ENCODE results near the gene MRPL27. TPM values are rescaled to one million over a fixed set of nuclear protein-coding genes. Genes with fewer than 3 reads are reported as not detected.
A peak's percentile ranks its signal among the peaks of the same experiment; 100 is the strongest.
"Not testable (repeated sequence)": the region's sequence is repeated elsewhere in the genome, so short reads cannot be mapped to it uniquely, and the experiment has no call there.

The MRPL27 gene
- total RNA-seq, 1 experiment from 2014 or later = 62.3 TPM

DNA sequence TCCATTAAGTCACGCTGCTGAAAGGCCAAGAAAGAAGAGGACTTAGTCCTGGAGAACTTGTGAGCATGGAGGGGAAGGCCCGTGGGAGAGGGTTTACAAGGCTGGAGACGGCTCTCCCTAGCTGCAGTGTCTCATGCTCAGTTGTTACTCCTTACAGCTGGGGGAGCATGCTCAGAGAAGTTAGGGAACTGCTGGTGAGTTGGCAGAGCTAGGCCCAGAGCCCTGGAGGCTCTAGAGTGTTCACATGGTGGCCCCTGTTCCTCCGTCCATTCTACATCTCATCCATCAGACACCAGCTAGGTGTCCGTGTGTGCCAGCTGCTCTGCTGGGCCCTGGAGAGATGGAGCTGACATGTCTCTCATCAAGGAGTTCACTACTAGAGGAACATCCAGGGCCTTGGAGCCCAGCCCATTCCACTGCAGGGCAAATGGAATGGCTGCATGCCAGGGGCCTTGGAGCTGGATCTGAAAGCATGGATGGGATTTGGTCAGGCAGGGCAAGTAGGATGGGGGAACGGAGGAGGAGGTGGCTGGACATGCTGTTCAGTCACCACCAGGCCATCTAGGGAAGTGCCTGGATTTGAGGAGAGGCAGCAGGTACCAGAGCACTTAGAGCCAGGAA, 20.8 kb downstream of the MRPL27 start:
- in situ Hi-C loops (cut with HindIII; ENCODE audit: low pct_unique_long_range_greater_than_20kb, low sequenced_read_pairs) = no loop called here
- DNase-seq (ENCODE audit: low read depth) = no peak

DNA sequence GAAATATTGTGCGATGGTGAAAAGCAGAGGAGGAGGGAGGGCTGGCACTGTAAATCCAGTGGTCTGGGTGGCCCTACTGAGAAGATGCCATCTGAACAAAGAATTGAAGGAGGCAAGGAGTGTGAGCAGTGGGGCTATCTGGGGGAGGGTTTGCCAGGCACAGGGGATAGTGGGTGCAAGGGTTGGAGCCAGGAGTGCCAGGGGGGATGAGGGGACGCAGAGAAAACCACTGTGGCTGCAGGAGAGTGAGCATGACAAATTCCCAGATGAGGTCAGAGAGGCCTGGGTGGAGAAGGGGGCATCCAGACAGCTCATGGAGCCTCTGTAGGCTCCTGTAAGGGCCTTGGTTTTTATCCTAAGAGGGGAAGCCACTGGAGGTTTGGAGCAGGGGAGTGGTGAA, 22.3 kb downstream of the MRPL27 start:
- no peak for DNase-seq (ENCODE audit: low read depth)
- in situ Hi-C loops (cut with HindIII; ENCODE audit: low pct_unique_long_range_greater_than_20kb, low sequenced_read_pairs) = no loop called here

DNA sequence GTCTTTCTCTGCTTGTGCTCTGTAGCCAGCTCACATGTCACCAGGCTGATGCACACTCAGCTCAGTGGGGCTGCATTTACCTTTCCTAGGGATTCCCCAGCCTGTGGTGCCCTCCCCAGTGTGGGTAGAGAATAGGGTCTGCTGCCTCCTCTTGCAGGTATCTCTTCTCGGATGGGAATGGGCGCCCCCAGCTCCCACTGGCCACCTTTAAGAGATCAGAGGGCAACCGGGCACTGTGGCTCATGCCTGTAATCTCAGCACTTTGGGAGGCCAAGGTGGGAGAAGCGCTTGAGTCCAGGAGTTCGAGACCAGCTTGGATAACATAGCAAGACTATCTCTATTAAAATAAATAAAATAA, 23.8 kb downstream of the MRPL27 start:
- DNase-seq (ENCODE audit: low read depth) = no peak
- in situ Hi-C loops (cut with HindIII; ENCODE audit: low pct_unique_long_range_greater_than_20kb, low sequenced_read_pairs) = no loop called here

DNA sequence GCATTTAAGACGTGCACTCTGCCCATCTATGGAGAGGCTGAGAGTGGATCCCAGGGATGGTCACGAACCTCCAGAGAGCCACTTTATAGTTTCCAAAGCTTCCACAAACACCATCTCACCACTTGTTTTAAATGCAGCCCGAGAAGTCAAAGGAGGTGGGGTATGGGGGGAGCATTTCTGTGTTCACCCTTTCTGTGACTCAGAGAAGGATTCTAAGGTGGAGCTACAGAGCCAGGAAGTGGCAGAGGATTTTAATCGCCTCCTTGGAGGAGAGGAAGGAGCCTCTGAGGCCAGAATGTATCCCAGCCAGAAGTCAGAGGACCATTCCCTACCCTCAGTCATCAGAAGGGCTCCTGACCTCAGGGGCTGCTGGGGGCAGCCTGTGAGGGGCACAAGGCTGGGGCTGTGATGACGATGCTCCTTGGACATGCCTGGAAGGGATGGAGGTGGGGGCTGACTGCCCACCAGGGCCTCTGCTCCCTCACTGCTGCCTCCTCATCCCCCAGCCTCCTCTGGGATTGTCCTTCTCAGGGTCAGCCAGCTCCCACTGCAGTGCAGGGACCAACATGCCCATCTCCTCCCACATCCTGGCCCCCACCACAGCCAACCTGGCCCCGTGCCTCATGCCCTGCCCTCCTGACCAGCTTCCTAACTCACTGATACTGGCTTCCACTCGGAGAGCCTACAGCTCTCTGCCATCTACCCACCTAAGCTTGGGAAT, 24.3 kb downstream of the MRPL27 start:
- DNase-seq (ENCODE audit: low read depth) = no peak
- in situ Hi-C loops (cut with HindIII; ENCODE audit: low pct_unique_long_range_greater_than_20kb, low sequenced_read_pairs) = no loop called here

DNA sequence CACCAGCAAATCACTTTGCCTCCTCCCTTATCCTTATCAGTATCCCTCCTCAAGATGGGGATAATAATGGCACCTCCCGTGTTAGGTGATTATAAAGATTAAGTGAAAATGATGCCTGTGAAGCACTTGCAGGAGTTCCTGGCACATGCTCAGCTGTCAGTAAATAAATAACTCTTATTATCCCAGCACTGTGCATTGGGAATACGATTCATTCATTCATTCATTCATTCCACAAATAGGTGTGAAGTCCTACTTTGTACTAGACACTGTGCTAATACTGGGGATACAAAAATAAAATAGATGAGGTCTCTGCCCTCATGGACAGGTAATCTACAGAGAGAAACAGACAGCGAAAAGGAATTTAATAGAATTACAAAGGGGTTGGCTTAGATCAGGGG, 25.1 kb downstream of the MRPL27 start:
- in situ Hi-C loops (cut with HindIII; ENCODE audit: low pct_unique_long_range_greater_than_20kb, low sequenced_read_pairs) = no loop called here
- DNase-seq (ENCODE audit: low read depth) = no peak

DNA sequence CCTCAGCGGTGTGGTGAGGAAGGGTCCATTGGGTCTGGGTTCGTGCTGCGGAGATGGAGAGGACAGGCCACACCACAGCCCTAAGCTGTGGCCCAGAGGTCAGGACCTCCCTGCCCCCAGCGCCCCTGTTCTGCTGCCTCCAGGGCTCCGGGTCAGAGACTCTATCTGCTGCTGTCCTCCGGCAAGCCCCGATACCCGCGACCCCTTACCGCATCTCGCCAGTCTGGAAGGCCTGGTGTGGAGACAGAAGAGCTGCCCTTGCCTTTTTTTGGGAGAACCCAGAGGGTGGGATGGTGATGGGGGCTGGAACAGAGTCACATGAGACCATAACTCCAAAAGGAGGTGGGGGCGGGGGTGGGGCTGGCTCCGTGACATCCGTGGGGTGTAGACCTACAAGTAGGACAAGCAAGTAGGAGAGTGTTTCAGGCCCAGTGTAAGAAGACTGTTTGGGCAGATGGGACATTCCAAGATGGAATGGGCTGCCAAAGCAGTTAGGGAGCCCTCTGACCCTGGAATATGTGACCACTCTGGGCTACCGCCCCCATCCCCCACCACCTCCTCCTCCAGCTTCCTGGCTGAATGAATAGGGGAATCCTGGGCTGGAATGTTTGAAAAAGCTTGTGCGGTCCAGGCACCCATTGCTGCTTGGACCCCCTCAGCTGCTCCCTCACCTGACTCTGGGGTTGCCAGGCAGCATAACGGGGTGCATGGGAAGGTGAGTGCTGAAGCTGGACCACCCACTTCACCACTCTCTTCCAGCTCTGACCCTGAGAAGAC, 25.7 kb downstream of the MRPL27 start:
- DNase-seq (ENCODE audit: low read depth) = no peak
- in situ Hi-C loops (cut with HindIII; ENCODE audit: low pct_unique_long_range_greater_than_20kb, low sequenced_read_pairs) = no loop called here

DNA sequence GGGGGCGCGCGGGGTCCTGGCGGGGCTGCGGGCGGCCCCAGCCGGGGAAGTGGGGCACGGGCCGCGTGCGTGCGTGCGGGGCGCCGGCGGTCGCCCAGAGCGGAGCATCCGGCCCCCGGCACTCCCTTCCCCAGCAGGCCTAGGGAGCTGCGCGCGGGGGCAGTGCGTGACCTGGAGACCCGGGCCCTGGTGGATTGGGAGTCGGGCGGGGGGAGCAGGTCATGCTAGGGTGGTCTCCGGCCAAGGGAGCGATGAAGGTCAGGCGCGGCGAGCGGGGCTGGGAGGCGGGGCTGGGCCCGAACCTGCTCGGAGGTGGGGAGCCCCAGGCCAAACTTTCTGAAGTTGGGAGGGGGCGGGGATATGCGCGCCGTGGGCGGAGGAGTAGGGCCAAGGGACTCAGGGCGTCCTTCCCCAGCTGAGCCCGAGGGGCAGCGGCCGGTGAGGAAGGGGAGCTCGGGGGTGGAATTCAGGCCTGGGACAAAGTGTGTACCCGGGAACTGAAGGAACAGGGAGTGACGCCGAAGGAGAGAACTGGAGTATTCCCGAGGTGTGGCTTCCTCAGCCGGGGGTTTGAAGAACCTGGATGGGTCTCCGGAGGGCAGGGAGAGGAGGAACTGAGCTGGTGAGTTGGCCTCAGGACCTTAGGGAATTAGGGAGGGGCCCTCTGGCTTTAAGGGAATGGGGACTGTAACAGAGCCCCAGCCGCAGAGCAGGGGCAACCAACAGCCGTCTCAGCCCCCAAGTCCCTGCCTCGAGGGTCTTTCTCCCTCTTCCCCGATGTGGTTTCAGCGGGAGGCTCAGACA, 26.5 kb downstream of the MRPL27 start:
- no peak for DNase-seq (ENCODE audit: low read depth)
- in situ Hi-C loops (cut with HindIII; ENCODE audit: low pct_unique_long_range_greater_than_20kb, low sequenced_read_pairs) = no loop called here

DNA sequence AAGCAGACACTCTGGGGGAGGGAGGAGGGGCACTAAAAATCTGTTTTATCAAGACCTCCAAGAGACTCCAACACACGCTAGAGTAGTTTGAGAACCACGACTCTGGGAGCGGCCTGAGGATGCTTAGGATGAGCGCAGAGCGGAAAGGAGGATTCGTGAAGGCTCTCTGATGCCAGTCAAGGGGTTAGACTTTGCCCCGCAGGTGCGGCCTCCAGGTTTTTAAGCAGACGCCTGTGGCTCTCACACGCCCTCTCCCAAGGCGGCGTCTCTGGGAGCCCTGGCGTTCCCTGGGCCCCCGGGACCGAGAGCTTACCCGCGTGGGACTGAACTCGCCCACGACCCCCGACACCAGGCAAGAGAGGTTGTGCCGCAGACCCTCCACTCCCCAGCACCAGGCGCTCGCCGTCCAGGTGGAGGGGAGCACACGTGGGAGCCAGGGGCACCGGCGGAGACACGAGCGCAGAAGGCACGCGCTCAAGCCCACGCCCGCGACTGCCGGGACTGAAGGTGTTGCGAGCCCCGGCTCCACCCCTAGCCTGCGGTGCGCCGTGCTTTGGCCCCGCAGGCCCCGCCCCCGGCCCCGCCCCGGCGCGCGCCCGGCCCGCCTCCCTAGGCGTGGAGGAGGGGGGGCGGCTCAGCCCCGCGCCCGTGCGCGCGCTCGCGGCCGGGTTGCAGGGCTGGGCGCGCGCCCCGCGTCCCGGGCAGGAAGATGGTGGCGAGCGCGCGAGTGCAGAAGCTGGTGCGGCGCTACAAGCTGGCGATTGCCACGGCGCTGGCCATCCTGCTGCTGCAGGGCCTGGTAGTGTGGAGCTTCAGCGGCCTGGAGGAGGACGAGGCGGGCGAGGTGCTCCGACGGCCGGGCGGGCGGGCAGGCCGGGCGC, 27.3 kb downstream of the MRPL27 start, which contains the start of gene XYLT2:
Gene XYLT2 (plus strand): TSS at position 695 of the 881 bp plus-strand sequence. CDS start 15 bp downstream, at position 710.
- DNase-seq (ENCODE audit: low read depth) = peak; percentile 75
- in situ Hi-C loops (cut with HindIII; ENCODE audit: low pct_unique_long_range_greater_than_20kb, low sequenced_read_pairs) = no loop called here

DNA sequence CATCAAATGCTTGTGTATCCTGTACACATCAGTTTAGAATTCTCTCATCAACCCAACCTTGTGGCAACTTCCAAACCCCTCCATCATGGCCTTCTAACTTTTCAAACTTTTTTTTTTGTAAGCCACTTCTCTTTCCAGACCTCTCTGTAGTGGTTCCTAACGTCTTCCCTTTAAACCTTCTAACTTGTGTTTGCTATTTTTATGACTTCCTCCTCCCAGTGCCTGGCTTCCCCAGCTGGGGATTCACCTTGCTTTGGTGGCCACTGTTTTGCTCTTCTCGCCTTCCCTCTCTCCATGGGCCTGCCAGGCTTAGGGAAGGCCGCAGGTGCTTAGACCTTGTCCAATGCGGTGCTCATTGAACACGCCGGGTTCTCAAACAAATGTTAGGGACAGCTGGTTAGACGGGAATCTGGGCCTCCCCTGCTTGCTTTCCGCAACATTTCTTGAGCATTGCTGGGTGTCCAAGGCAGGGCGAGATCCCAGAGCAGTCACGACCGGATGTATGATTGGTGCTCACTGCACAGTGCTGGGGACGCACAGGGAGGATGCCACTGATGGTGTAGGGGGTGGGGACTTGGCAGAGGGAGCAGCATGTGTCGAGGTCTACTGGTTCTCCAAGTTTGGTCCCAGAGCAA, 28.1 kb downstream of the MRPL27 start:
- DNase-seq (ENCODE audit: low read depth) = no peak
- in situ Hi-C loops (cut with HindIII; ENCODE audit: low pct_unique_long_range_greater_than_20kb, low sequenced_read_pairs) = no loop called here

DNA sequence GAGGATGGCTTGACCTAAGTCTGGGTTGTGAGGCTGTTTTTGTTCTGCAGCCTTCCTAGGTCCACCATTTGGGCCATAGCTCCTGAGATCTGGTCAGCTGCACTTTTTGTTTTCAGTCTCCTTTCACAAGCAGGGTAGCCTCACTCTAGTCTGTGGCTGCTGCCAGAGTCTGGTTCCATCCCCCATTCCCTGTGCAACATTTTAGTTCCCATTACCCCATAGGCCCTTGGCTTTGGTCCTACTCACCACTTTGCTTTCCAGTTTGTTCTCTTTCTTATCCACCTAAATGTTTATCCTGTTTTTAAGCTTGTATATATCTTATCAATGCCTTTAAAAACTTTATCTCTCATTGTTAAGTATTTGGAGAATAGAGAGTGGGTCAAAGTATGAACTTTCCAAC, 33.6 kb downstream of the MRPL27 start:
- no peak for DNase-seq (ENCODE audit: low read depth)
- in situ Hi-C loops (cut with HindIII; ENCODE audit: low pct_unique_long_range_greater_than_20kb, low sequenced_read_pairs) = no loop called here

DNA sequence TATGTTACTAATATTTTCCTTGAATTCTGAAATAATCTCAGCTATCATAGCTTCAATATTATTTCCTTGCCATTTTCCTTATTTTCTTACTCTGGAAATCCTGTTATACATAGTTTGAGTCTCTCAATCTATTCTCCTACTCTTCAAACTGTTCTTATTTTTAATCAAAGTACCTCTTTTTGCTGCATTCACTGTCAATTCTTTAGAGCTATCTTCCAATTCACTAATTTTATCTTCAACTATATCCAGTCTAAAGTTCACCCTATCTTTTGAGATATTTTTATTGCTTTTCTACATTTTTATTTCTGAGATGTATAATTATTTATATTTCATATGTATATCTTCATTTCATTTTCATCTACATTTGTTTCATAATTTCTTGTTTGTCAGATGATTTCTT, 34.3 kb downstream of the MRPL27 start:
- in situ Hi-C loops (cut with HindIII; ENCODE audit: low pct_unique_long_range_greater_than_20kb, low sequenced_read_pairs) = no loop called here
- DNase-seq (ENCODE audit: low read depth) = no peak

DNA sequence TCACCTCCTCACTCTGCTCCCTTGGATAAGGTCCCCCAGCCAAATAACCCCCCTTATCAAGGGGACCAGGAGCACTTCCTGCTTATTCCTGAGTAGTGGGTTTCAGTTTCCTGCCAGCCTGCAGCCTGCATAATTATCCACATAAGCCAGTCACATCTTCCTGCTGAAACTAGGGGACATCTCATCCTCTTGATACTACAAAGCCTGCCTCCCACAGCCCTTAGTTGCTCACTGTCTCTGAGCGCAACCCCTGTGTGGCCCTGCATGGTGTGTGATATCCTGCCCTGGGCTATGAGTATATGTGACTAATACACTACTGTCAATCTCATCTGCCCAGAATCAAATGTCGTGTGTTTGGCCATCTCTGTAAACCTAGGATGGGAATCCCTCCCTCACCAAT, 35.0 kb downstream of the MRPL27 start:
- no peak for DNase-seq (ENCODE audit: low read depth)
- in situ Hi-C loops (cut with HindIII; ENCODE audit: low pct_unique_long_range_greater_than_20kb, low sequenced_read_pairs) = no loop called here

DNA sequence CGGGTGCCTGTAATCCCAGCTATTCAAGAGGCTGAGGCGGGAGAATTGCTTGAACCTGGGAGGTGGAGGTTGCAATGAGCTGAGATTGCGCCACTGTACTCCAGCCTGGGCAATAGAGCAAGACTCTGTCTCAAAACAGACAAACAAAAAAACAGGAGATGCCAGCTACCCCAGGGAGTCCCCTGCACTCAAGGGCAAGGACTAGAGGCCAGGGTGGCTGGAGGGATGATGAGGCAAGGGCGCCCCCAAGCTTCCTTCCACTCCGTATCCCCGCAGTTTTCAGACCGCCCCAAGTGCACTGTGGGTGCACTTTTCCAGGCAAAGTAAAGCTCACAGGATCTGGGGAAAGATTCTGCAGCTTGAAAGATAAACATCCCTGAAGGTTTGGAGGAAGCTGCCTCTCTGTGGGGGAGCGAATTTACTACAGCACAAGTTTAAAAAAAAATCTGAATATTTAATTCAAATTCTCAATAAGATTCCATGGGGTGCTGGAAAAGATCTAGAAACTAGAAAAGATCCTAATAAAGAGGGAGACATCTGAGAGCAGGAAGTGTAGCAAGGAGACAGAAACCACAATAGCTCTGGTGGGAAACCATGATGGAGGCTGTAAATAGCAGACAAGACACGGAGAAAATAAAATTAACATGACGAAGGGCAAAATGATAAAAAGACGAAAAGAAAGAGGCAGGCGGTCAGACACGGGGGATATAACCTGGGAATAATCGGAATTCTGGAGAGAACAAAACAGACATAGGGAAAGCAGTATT, 39.5 kb downstream of the MRPL27 start:
- DNase-seq (ENCODE audit: low read depth); in situ Hi-C loops (cut with HindIII; ENCODE audit: low pct_unique_long_range_greater_than_20kb, low sequenced_read_pairs): not testable (repeated sequence)

DNA sequence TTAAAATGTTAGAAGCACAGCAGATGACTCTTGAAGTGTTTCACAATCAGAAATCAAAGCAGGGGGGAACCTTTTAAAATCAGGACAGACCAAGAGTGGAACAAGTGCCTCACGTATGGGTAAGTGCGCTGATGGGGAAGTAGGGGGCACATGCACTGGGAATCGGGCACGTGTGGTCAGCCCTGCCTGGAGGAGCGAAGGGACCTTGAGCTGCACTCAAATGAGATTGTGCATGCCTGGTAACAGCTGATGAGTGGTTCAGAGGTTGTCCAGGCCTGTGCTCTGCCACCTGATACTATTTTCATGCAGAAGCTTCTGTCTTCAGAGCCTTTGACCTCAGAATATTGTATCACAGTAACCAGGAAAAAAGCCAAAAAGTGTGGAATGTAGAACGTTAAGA, 40.8 kb downstream of the MRPL27 start:
- in situ Hi-C loops (cut with HindIII; ENCODE audit: low pct_unique_long_range_greater_than_20kb, low sequenced_read_pairs) = no loop called here

DNA sequence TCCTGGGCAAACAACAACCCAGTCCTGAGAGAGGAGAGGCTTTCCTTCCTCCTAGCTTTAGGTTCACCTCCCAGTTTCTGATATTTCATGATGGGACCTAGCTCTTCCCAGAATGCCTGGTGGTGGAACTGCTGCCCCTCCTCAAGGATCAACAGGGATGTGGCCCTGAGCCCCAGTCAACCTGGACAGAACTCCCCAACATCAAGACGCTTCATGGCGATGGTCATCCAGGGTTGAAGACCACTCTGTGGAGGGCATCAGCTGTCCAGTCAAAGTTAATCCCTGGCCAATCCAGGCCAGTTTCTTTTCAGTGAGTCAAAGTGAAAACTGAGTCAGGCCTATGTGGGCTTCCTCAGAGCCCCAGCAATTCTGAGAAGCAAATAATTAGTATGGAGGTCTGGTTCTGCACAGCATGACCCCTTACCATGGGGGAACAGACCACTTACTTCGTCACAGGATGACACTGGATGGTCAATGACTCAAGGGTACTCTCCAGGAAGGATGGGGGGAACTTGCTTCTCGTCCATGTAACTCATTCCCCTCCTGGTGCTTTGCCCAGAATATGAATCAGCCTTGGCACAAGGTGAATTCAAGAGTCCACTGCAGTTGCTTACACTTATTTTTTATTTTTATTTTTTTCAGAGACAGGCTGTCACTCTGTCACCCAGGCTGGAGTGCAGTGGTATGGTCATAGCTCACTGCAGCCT, 41.7 kb downstream of the MRPL27 start:
- in situ Hi-C loops (cut with HindIII; ENCODE audit: low pct_unique_long_range_greater_than_20kb, low sequenced_read_pairs) = no loop called here
- no peak for DNase-seq (ENCODE audit: low read depth)

More for the DNA sequence above, 40.8 kb downstream of the MRPL27 start:
- DNase-seq (ENCODE audit: low read depth) = no peak

DNA sequence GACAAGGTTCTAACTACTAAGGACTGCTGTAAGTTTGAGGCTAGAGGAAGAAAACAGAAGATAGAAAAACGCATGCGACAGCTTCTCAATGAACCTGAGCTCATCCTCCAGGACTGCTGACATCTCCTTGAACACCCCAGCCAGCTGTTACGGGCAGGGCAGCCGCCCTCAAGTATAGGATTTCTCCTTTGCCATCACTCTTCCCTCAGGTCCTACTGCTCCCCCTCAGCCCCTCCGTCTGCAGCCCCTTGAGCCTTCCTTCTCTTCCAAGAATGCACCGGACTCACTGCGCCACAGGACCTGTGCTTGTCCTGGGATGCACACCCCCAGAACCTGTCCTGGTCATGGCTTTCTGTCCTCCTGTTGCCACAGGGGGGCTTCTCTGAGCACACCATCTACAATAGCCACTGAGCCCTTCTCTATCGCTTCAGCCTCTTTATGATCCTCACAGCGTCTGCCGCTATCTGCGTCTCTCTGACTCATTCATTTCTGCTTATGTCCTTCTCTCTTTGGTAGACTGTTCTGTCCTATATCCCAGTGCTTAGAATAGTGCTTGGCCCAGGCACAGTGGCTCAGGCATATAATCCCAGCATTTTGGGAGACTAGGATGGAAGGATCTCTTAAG, 42.7 kb downstream of the MRPL27 start:
- in situ Hi-C loops (cut with HindIII; ENCODE audit: low pct_unique_long_range_greater_than_20kb, low sequenced_read_pairs) = no loop called here
- no peak for DNase-seq (ENCODE audit: low read depth)
